ENCODE data around the gene DHFR. TPM values are rescaled to one million over a fixed set of nuclear protein-coding genes. Genes with fewer than 3 reads are reported as not detected.

Gene DHFR
- total RNA-seq, 1 donor = 29.8 TPM

DNA sequence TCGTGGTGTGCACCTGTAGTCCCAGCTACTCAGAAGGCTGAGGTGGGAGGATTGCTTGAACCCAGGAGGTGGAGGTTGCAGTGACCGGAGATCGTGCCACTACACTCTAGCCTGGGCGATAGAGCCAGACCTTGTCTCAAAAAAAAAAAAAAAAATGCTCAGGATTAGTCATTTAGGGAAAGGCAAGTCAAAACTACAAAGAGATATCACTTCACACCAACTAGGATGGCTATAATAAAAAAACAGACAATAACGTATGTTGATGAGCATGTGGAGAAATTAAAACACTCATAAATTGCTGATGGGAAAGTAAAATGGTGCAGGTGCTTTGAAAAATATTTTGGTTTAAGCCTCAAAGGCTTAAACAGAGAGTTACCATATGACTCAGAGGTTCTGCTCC lies 78.4 kb downstream of the DHFR start:
- H3K4me3 ChIP-seq (ENCODE audit: low read depth, low read length) = no peak overlapping the region
- TF ChIP-seq, protein P1, sequence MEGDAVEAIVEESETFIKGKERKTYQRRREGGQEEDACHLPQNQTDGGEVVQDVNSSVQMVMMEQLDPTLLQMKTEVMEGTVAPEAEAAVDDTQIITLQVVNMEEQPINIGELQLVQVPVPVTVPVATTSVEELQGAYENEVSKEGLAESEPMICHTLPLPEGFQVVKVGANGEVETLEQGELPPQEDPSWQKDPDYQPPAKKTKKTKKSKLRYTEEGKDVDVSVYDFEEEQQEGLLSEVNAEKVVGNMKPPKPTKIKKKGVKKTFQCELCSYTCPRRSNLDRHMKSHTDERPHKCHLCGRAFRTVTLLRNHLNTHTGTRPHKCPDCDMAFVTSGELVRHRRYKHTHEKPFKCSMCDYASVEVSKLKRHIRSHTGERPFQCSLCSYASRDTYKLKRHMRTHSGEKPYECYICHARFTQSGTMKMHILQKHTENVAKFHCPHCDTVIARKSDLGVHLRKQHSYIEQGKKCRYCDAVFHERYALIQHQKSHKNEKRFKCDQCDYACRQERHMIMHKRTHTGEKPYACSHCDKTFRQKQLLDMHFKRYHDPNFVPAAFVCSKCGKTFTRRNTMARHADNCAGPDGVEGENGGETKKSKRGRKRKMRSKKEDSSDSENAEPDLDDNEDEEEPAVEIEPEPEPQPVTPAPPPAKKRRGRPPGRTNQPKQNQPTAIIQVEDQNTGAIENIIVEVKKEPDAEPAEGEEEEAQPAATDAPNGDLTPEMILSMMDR (IDR thresholded peaks at IDR 0.05; ENCODE audit: insufficient read depth, low read depth, low read length) = no peak
- DNase-seq (ENCODE audit: low read depth) = no peak

Small RNA genes within 50 kb of the gene (small RNA-seq; reads per million reads assigned to genes)
- gene DBIP2 (not detected), gene MTRNR2L2 (not detected)

Other genes starting within 250 kb of the DHFR start
- gene ZFYVE16, start 246.9 kb downstream of the DHFR start, total RNA-seq = 28.3 and 40.6 TPM in 2 replicates
- 8.6 and 8.7 TPM in 2 replicates for gene FAM151B, start 166.9 kb downstream of the DHFR start, total RNA-seq
- not detected in 2 replicates for gene ANKRD34B, start 84.7 kb downstream of the DHFR start, total RNA-seq
- 17.1 and 22.5 TPM in 2 replicates for gene MSH3, start 331 bp downstream of the DHFR start, total RNA-seq